MM.1S (cell line): ENCODE data around the gene HES2.

ENCODE experiments used
- DNase-seq: peaks from one replicate; pipeline ENCODE4 v3.0.0-alpha.2; 2015
- H2AFZ ChIP-seq: fragments of 300-600 bp; sonication (generic); 2 replicates; pipeline ENCODE4 v1.6.0; 2016; ENCODE audit warnings: antibody characterized with exemption, low read length
- H3F3A ChIP-seq: fragments of 300-600 bp; sonication (generic); 2 replicates; pipeline ENCODE4 v1.6.1; 2016; ENCODE audit warnings: mild to moderate bottlenecking, antibody characterized with exemption, low read length, moderate library complexity, mixed read lengths; ENCODE audit not compliant: insufficient read depth
- H3K27ac ChIP-seq: fragments of 300-600 bp; sonication (generic); 2 replicates; pipeline ENCODE4 v1.5.1; 2016; ENCODE audit warnings: mild to moderate bottlenecking, low read length
- H3K27me3 ChIP-seq: fragments of 300-600 bp; sonication (generic); replicated peaks from 2 replicates; pipeline ENCODE4 v1.6.0; 2016; ENCODE audit warnings: low read length; ENCODE audit not compliant: insufficient read depth
- H3K36me3 ChIP-seq: fragments of 300-600 bp; sonication (generic); replicated peaks from 2 replicates; pipeline ENCODE4 v1.6.1; 2016; ENCODE audit warnings: mild to moderate bottlenecking, low read length, mixed read lengths; ENCODE audit not compliant: insufficient read depth
- H3K4me1 ChIP-seq: fragments of 300-600 bp; sonication (generic); 2 replicates; pipeline ENCODE4 v1.6.1; 2016; ENCODE audit warnings: low read length, mixed read lengths
- H3K4me2 ChIP-seq: fragments of 300-600 bp; sonication (generic); 2 replicates; pipeline ENCODE4 v1.6.0; 2016; ENCODE audit warnings: low read depth, low read length
- H3K4me3 ChIP-seq: fragments of 300-600 bp; sonication (generic); 2 replicates; pipeline ENCODE4 v1.5.1; 2016; ENCODE audit warnings: low read length, mixed read lengths
- H3K79me2 ChIP-seq: fragments of 300-600 bp; sonication (generic); 2 replicates; pipeline ENCODE4 v1.6.1; 2016; ENCODE audit warnings: mixed run types, low read length, mixed read lengths
- H3K9ac ChIP-seq: fragments of 300-600 bp; sonication (generic); 2 replicates; pipeline ENCODE4 v1.6.1; 2016; ENCODE audit warnings: low read length, mixed read lengths
- H3K9me2 ChIP-seq: fragments of 300-600 bp; sonication (generic); replicated peaks from 2 replicates; pipeline ENCODE4 v1.6.1; 2016; ENCODE audit warnings: mild to moderate bottlenecking, low read length, mixed read lengths; ENCODE audit not compliant: insufficient read depth
- H3K9me3 ChIP-seq: fragments of 300-600 bp; sonication (generic); replicated peaks from 2 replicates; pipeline ENCODE4 v1.6.1; 2016; ENCODE audit warnings: mild to moderate bottlenecking, low read length, mixed read lengths; ENCODE audit not compliant: insufficient read depth
- H4K20me1 ChIP-seq: fragments of 300-600 bp; sonication (generic); 2 replicates; pipeline ENCODE4 v1.6.1; 2016; ENCODE audit warnings: mild to moderate bottlenecking, low read length, moderate library complexity, mixed read lengths; ENCODE audit not compliant: insufficient read depth
- CTCF ChIP-seq: fragments of 300-600 bp; sonication (generic); IDR thresholded peaks from 2 replicates; pipeline ENCODE4 v1.5.1; 2016; ENCODE audit warnings: antibody characterized with exemption, low read length, mixed read lengths
- EZH2 ChIP-seq: fragments of 300-600 bp; sonication (generic); optimal IDR thresholded peaks from 2 replicates; pipeline ENCODE3; 2017; ENCODE audit warnings: low read depth, mild to moderate bottlenecking, antibody characterized with exemption, low read length, mixed read lengths
- EZH2phosphoT487 ChIP-seq: fragments of 300-600 bp; sonication (generic); IDR thresholded peaks from 2 replicates; pipeline ENCODE4 v1.6.1; 2018; ENCODE audit warnings: antibody characterized with exemption, low read length

HES2 gene

GRCh38 chr1:6419804-6420453 lies at the start of gene HES2:
Gene HES2, minus strand, starts transcription at chr1:6419919. Its CDS starts 99 bp downstream, at chr1:6419820.
- no peaks in the 10 kb centered on the region for H3K36me3 ChIP-seq
- DNase-seq = no peak
- no peaks in the 10 kb centered on the region for H4K20me1 ChIP-seq
- TF ChIP-seq CTCF = no peak
- no peak for TF ChIP-seq EZH2
- no peak for TF ChIP-seq EZH2phosphoT487
- H3F3A ChIP-seq = 0 out of 2 replicates have a peak, but pooled peaks cover under 1% of the 10 kb centered on the region
- no peaks in the 10 kb centered on the region for H3K79me2 ChIP-seq
- H3K4me2 ChIP-seq = no peak within 1 kb of the TSS; the same call in 1 of the 2 replicates
- no peak within 1 kb of the TSS for H2AFZ ChIP-seq
- H3K27me3 ChIP-seq = peaks cover 94% of the 10 kb centered on the region
- no peak within 1 kb of the TSS for H3K9ac ChIP-seq
- H3K9me3 ChIP-seq = no peaks in the 10 kb centered on the region
- H3K4me1 ChIP-seq = peaks cover 4% of the 10 kb centered on the region; the same call in 1 of the 2 replicates
- no peaks in the 10 kb centered on the region for H3K9me2 ChIP-seq
- H3K4me3 ChIP-seq = no peak within 1 kb of the TSS
- no peak within 1 kb of the TSS for H3K27ac ChIP-seq

- Histone ChIP-seq H3K79me2 (no peaks in the 10 kb centered on the region), H3K4me1 (peaks cover 7% of the 10 kb centered on the region; the same call in 1 of the 2 replicates), H3F3A (no peaks in the 10 kb centered on the region), H3K9me3 (no peaks in the 10 kb centered on the region), H3K4me3 (no peak overlapping the region), H3K27me3 (peaks cover 65% of the 10 kb centered on the region), H3K27ac (no peak overlapping the region), H3K36me3 (no peaks in the 10 kb centered on the region), H3K9ac (no peak overlapping the region), H2AFZ (no peak overlapping the region), H4K20me1 (no peaks in the 10 kb centered on the region), H3K9me2 (no peaks in the 10 kb centered on the region), H3K4me2 (no peak overlapping the region)
- no peak for DNase-seq
- TF ChIP-seq EZH2phosphoT487 = no peak
- no peak for TF ChIP-seq EZH2
- TF ChIP-seq CTCF = no peak
Observed at GRCh38 chr1:6468729-6469461, 49.2 kb upstream of the HES2 start.

GRCh38 chr1:6467744-6468688 lies 48.3 kb upstream of the HES2 start:
- no peak for TF ChIP-seq EZH2
- no peak for TF ChIP-seq CTCF
- no peak for TF ChIP-seq EZH2phosphoT487
- H3K9me3 ChIP-seq = no peaks in the 10 kb centered on the region
- no peak for DNase-seq
- H3K36me3 ChIP-seq = no peaks in the 10 kb centered on the region
- no peak overlapping the region for H3K9ac ChIP-seq
- no peak overlapping the region for H3K4me2 ChIP-seq
- no peaks in the 10 kb centered on the region for H3F3A ChIP-seq
- no peak overlapping the region for H3K4me3 ChIP-seq
- H4K20me1 ChIP-seq = no peaks in the 10 kb centered on the region
- peaks cover 7% of the 10 kb centered on the region; the same call in 1 of the 2 replicates for H3K4me1 ChIP-seq
- no peak overlapping the region for H3K27ac ChIP-seq
- no peaks in the 10 kb centered on the region for H3K79me2 ChIP-seq
- peaks cover 59% of the 10 kb centered on the region for H3K27me3 ChIP-seq
- no peaks in the 10 kb centered on the region for H3K9me2 ChIP-seq
- no peak overlapping the region for H2AFZ ChIP-seq
